HG02943 (cell line): Measurements from ENCODE around the gene GLG1.

Source experiments
- ATAC-seq: cut with Tn5 transposase; IDR thresholded peaks from one replicate; pipeline ENCODE4 v1.9.1; 2021; ENCODE audit warnings: mild to moderate bottlenecking, low read depth, moderate library complexity; ENCODE audit not compliant: unreplicated experiment

The GLG1 gene

DNA sequence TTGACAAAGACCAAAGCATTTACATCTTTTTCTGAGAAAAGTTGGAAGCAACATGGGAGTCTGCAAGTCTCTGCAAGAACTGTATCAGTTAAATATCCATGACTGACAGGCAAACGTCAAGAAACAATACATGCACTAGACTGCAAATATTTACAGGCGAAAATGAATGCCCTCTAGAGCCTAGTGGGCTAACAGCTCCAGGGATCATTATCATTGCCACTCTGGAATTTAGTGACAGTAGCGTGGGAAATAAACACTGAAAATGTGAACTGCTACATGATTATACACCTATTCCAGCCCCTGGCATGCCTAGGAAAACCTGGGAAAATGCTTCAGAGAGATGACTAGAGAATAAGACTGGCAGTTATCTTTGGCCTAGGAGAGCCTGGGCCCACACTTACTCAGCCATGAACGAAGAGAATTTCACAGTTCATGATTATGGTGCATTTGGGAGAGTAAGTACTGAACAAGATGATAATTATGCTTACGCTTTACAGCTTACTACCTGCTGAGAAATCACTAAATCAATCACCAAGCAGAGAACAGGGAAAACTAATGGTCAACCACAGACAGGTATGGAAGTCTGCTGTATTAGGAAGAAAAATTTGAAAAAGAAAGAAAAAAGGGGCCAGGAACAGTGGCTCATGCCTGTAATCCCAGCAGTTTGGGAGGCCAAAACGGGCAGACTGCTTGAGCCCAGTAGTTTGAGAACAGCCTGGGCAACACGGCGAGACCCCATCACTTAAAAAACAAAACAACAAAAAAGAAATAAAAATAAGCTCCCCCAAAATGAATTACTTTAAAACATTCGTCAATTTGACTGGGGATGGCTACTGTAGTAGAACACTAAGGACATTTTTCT is 119.0 kb downstream of the GLG1 start:
- ATAC-seq = no peak

- no peak for ATAC-seq
Measured at GRCh38 chr16:74485916-74486315, 121.0 kb downstream of the GLG1 start.

DNA sequence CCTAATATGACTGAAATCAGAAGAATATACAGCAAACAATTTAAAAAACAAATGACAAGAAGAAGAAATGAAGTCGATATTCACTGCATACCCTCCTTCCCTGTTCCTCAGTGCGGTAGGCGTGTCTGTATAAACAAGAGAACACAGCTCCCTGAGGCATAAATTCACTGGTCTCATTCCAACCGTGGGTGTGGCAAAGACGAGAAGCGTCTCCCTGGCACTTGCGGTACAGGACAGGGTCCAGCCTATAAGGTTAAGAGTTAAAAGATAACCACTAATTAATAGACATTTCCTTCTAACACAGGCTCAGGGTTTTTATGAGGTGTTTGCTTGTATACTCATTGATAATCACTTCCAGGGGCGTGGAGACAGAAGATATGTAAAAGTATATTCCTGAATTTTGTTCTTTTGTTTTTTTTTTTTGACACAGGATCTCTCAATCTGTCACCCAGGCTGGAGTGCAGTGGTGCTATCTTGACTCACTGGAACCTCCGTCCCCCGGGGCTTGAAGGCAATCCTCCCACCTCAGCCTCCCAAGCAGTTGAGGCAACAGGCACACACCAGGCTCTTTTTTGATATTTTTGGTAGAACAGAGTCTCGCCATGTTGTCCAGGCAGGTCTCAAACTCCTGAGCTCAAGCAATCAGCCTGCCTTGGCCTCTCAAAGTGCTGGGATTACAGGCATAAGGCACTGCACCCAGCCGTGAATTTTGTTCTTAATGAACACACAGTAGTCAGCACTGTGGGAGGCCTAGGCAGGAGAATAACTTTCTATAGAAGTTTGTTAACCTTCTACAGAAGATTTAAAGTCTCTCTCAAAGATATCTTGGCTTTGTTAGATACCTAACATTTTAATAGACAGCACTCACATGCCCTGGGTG is 126.5 kb downstream of the GLG1 start:
- ATAC-seq = no peak

DNA sequence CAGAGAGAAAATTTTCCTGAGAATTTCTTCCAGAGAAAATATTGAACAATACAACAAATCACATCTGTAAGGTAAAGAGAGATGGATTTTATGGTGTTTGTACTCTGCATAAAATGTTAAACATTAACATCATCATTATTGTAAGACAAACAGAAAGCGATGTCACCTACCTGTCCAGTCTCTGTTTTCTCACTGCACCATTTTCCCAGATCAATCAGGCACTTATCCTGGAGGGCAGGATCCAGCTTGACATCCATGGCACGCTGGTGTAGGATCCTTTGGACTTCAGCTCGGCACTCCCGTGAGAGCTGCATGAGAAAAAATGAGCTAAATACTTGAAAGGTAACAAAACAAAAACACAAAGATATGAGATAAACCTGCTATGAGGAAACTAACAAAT is 129.7 kb downstream of the GLG1 start:
- no peak for ATAC-seq

DNA sequence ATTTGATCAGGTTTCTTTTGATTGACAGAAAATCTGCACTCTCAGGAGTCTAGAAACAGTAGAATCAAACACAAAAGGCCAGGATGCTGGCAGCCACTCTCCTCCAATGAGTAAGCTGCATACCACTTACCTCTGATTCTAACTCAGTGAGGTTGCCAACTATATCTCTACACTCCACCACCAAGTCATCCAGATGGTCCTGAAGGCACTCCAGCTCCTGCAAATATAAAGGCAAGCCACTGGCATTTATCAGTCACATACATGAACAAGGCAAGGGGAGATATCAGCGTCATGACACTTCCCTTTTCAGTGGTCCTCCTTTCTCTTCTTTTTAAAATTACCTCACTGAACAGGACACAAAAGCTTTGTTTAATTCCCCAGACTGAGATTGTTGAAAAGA is 132.5 kb downstream of the GLG1 start:
- no peak for ATAC-seq

DNA sequence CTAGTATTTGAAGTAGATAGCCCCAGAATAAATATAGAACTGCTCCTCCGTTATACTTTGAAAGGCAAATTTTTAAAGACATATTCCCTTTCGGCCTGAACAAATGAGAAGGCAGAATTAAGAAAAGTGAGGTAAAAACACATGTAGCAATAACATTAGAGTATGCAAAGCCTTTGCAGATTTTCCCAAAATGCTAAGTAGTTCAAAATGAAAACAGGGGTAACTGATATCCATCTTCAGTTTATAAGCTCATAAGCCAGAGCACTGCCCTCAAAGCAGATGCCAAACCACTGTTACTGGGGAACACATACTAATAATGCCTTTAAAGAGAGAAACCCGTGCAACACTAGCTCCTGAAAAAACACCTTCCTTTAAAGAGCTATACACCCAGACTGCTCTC is 134.4 kb downstream of the GLG1 start:
- no peak for ATAC-seq

DNA sequence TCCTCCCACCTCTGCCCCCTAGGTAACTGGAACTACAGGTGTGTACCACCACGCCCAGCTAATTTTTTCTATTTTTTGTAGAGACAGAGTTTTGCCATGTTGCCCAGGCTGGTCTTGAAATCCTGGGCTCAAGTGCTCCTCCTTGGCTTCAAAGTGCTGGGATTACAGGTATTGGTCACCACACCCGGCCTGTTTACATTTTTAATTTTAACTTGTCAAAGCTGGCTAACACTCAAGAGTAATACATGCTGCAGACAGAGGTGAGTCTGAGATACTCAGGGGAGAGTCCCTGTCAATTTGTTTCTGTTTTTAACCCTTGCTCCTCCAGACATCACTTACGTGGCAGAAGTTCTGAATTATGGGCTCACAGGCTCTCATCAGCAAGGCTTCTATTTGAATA is 134.9 kb downstream of the GLG1 start:
- no peak for ATAC-seq

DNA sequence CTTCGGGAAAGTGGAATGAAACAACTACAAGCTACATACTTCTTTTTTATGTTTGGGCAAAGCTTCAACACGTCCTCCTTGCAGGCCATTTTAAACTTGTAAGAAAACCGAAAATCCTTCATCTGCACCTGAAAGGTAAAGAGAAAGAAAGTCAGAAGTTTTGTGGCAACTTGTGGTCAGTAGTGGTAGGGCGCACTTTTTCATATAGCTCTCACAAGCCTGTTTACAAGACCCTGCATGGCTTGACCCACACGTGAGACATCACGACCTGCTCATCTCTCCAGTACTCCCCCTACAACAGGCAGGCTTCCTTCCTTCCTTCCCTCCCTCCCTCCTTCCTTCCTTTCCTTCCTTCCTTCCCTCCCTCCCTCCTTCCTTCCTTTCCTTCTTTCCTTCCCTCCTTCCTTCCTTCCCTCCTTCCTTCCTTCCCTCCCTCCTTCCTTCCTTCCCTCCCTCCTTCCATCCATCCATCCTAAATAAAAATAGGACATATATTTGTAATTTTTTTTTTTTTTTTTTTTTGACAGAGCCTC is 136.9 kb downstream of the GLG1 start:
- no peak for ATAC-seq

GRCh38 chr16:74468807-74469525 is 137.9 kb downstream of the GLG1 start:
- no peak for ATAC-seq

GRCh38 chr16:74466872-74467271 is 140.0 kb downstream of the GLG1 start:
- peak; percentile 77 for ATAC-seq

DNA sequence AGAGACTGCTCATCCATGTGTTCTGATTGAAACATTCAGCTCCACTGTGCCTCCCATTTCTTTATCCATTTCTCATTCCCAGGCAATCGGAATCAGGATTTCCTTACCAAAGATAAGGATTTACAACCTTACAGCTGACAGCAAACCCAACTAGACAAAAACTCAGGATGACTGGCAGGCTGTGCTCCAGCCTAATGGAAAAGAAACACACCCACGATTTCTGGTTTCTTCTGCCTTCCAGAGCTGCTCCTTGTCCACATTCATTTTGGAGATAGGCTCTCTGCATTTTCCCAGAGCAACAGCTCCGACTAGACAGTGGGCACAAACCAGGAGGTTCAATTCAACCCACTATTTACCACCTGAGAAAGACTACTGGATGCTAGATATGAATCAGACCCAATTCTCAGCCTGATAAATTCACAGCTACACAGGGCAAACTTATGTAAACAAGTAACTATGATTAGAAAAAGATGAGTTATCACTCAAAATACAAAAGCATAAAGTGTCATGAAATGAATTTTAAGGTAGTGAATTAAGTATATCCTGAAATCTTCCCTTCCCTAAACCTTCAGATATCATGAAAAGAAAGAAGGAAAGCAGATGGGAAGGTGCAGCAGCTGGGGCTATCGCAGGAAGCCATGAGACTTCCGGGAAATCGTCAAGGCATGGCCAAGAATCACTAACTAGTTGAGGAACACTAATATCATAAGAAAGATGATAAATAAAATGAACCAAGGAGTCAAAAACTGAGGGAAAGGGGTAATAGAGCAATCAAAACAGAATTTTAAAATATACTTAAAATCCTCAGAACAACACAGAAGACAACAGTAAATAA is 140.8 kb downstream of the GLG1 start:
- no peak for ATAC-seq

DNA sequence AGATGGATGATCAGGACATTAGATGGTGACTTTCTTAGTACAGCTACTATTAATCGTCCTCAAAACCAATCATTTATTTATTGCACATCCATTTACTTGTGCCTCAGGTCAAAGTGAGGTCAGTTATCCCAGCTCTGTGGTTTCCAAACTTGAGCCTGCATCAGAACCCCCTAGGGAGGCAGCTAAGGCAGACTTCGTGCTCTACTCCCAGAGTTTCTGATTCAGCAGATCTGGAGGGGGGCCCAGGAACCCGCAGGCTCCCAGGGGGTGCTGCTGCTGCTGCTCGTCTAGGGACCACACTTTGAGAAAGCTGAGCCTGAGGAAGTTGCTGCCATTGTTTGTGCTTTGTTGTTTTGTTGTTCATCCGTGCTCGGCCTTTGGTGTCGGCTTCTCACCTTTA is 141.6 kb downstream of the GLG1 start:
- no peak for ATAC-seq

DNA sequence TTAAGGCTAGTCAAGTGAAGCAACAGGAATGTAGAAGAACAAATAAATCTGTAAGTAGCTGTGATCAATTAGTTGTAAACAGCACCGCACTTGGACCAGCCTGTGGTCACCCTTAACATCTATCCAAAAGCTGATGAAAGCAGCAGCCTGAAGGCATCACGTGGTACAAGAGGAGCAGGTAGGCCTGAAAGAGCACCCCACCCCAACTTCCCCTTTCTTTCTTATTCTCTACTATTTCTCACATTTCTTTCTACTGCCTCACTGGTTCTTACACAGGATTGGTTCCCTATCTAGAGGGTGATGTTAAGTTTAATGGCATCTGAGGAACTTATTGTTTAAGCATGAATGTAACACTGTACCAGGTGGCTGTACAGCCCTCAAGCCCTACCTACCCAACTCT is 143.0 kb downstream of the GLG1 start:
- ATAC-seq = no peak

DNA sequence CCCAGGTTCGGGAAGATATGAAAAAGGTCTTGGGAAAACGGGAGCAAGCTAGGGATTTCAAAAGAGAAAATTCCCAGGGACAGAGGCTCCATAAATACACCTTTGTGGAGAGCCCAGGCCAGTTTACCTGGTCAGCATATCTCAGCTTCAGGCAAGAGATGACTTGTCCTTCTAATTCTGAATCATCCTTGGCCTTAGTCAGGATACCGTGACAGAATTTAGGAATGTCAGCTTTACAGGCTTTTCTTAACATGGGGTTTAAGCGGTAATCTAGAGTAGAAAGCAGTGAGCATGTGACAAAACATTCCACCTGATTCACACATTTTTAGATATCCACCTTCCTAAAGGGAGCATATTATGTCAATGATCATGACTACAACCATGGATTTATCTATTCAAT is 144.6 kb downstream of the GLG1 start:
- no peak for ATAC-seq

GRCh38 chr16:74461826-74462225 is 145.1 kb downstream of the GLG1 start:
- no peak for ATAC-seq

DNA sequence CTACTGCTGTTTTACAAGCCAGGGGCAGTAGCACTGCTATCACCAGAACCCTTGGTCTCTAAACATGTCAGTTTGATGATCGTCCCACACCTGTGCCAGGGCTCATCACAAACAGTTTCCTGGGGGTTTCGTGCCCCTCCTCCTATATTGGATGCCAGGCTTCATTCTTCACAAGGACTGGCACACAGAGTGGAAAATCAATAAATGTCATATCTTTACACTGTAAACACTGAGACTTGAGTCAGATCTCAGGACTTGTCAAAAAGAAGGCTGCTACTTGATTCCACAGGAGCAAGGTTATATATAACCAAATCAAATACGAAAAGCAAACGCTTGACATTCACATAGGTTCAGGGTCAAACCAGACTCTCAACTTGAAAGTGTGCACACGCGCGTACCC is 146.4 kb downstream of the GLG1 start:
- ATAC-seq = no peak

DNA sequence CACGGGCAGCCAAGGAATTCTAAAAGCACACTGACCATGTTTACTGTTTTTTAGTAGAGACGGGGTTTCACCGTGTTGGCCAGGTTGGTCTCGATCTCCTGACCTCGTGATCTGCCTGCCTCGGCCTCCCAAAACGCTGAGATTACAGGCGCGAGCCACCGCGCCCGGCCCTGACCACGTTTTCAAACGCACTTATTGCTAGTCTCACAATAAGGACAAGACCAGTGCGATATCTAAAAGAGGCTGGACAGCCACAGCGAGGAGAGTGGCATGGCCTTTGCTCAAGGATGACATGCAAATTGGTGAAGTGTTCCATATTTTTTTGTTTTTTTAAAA is 150.7 kb downstream of the GLG1 start:
- ATAC-seq = no peak

DNA sequence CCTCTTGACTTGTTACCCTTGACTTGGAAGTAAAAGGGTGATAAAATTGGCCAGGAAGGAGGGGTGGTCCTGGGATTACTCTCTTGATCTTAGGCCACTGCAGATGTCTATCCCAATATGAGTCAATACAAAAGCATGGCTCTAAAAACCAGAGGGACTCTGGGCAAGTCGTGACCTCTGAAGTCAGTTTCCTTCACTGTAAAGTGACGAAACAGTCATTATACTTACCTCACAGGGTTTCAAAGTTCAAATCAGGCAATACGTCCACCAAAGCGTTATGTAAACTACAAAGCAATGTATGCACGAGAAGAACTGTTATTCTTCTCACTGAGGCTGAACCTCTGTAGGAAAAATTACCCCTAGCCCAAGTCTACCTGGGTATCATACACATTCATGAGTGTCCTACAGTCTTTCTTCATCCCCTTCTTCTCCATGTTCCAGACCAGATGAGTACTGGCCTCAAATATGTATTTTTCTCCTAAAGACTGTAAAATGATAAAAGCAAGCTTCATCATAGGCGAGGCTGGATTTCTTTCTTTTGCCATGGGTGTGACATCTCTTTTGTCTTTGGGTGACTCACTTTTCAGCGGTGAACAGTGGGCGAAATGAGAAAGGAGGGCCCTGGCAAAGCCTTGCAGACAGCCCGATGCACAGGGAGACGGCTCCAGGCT is 151.2 kb downstream of the GLG1 start:
- no peak for ATAC-seq

- ATAC-seq = no peak
Measured at GRCh38 chr16:74455213-74455612, 151.7 kb downstream of the GLG1 start.
